CD14-positive monocyte (primary cell): Measurements from ENCODE around the gene RNF10. TPM values are rescaled to one million over a fixed set of nuclear protein-coding genes. Genes with fewer than 3 reads are reported as not detected.

ENCODE experiments used
- DNase-seq, 3 donors: peaks; one replicate each; pipeline ENCODE4 v3.0.0-alpha.2; 2011 to 2022
- H2AFZ ChIP-seq: 2 replicates; pipeline ENCODE4 v1.6.0; 2012; ENCODE audit warnings: mild to moderate bottlenecking, low read depth, low read length, inconsistent platforms; ENCODE audit not compliant: insufficient read depth, poor library complexity, severe bottlenecking
- H3K27ac ChIP-seq, 2 donors: 1 replicate in 1 of 2; 2 replicates in 1 of 2; pipeline ENCODE4 v1.5.1; 2012 to 2013; ENCODE audit warnings: low read length in 2 of 2, control low read depth in 1 of 2, inconsistent platforms in 1 of 2, low read depth in 1 of 2, mild to moderate bottlenecking in 1 of 2
- H3K27me3 ChIP-seq, 2 donors: one replicate each; pipeline versions ENCODE4 v1.6.0 to v1.6.1; 2011 to 2013; ENCODE audit warnings: low read length in 2 of 2; ENCODE audit not compliant: control insufficient read depth in 2 of 2, insufficient read depth in 2 of 2
- H3K36me3 ChIP-seq, 2 donors: replicated peaks in 1 of 2; 1 replicate in 1 of 2; 2 replicates in 1 of 2; pipeline versions ENCODE4 v1.5.1 to v1.6.1; 2012 to 2013; ENCODE audit warnings: low read length in 2 of 2, control low read depth in 1 of 2, inconsistent platforms in 1 of 2, mild to moderate bottlenecking in 1 of 2; ENCODE audit not compliant: insufficient read depth in 2 of 2, control insufficient read depth in 1 of 2
- H3K4me1 ChIP-seq, 2 donors: 1 replicate in 1 of 2; 2 replicates in 1 of 2; pipeline versions ENCODE4 v1.5.1 to v1.6.1; 2012 to 2013; ENCODE audit warnings: low read length in 2 of 2, control low read depth in 1 of 2, inconsistent platforms in 1 of 2, mild to moderate bottlenecking in 1 of 2, moderate library complexity in 1 of 2; ENCODE audit not compliant: insufficient read depth in 2 of 2, control insufficient read depth in 1 of 2
- H3K4me2 ChIP-seq: replicated peaks from 2 replicates; pipeline ENCODE3; 2012; ENCODE audit warnings: low read length, moderate library complexity, mild to moderate bottlenecking; ENCODE audit not compliant: poor library complexity, severe bottlenecking; ENCODE audit errors: extremely low read depth
- H3K4me3 ChIP-seq, 3 experiments: fragments of 200-600 bp in 1 of 3; sonication (generic) in 1 of 3; replicated peaks in 1 of 3; 1 replicate in 2 of 3; 2 replicates in 1 of 3; pipeline ENCODE4 v1.5.1; 2011 to 2013; ENCODE audit warnings: low read length in 3 of 3, mild to moderate bottlenecking in 3 of 3, control low read depth in 2 of 3, low read depth in 2 of 3, inconsistent platforms in 1 of 3, moderate library complexity in 1 of 3
- H3K79me2 ChIP-seq: 2 replicates; pipeline ENCODE4 v1.6.0; 2012; ENCODE audit warnings: mild to moderate bottlenecking, control low read depth, inconsistent platforms, low read length, moderate library complexity; ENCODE audit not compliant: insufficient read depth
- H3K9ac ChIP-seq: 2 replicates; pipeline ENCODE4 v1.6.0; 2017; ENCODE audit warnings: low read length, mild to moderate bottlenecking; ENCODE audit not compliant: insufficient read depth, poor library complexity, severe bottlenecking
- H3K9me3 ChIP-seq, 2 donors: replicated peaks in 1 of 2; 1 replicate in 1 of 2; 2 replicates in 1 of 2; pipeline versions ENCODE4 v1.5.1 to v1.6.1; 2012 to 2013; ENCODE audit warnings: low read length in 2 of 2, control low read depth in 1 of 2; ENCODE audit not compliant: control insufficient read depth in 1 of 2, insufficient read depth in 1 of 2
- H4K20me1 ChIP-seq: 2 replicates; pipeline ENCODE4 v1.6.0; 2012; ENCODE audit warnings: mild to moderate bottlenecking, low read length, control low read depth, moderate library complexity; ENCODE audit not compliant: insufficient read depth
- H3K27ac Mint-ChIP-seq, 7 donors: one replicate each; pipeline ENCODE4 v1.8.0; 2020; ENCODE audit warnings: mild to moderate bottlenecking in 7 of 7, mixed read lengths in 7 of 7, moderate library complexity in 6 of 7, inconsistent platforms in 2 of 7
- H3K27me3 Mint-ChIP-seq, 3 donors: one replicate each; pipeline ENCODE4 v1.8.0; 2021 to 2022; ENCODE audit warnings: low read depth in 3 of 3, mild to moderate bottlenecking in 3 of 3, mixed read lengths in 3 of 3, moderate library complexity in 3 of 3, inconsistent platforms in 1 of 3
- H3K36me3 Mint-ChIP-seq, 2 donors: one replicate each; pipeline ENCODE4 v1.8.0; 2020; ENCODE audit warnings: mixed read lengths in 2 of 2, inconsistent platforms in 1 of 2, mild to moderate bottlenecking in 1 of 2
- H3K4me1 Mint-ChIP-seq: one replicate; pipeline ENCODE4 v1.8.0; 2020; ENCODE audit warnings: mild to moderate bottlenecking, mixed read lengths
- H3K4me3 Mint-ChIP-seq, 2 donors: one replicate each; pipeline ENCODE4 v1.8.0; 2020; ENCODE audit warnings: mild to moderate bottlenecking in 2 of 2, mixed read lengths in 2 of 2, moderate library complexity in 1 of 2
- H3K9me3 Mint-ChIP-seq, 7 donors: one replicate each; pipeline ENCODE4 v1.8.0; 2020 to 2022; ENCODE audit warnings: mixed read lengths in 7 of 7, mild to moderate bottlenecking in 6 of 7, moderate library complexity in 6 of 7, inconsistent platforms in 2 of 7
- CTCF ChIP-seq: fragments of 200-600 bp; IDR thresholded peaks from one replicate; pipeline ENCODE4 v1.8.0; 2022; ENCODE audit warnings: antibody characterized with exemption, mild to moderate bottlenecking
- WGBS: methylation state at CpG from one replicate; pipeline ENCODE4 v1.1.5; 2013; ENCODE audit warnings: missing lambda C conversion rate; ENCODE audit not compliant: insufficient coverage; 5-methylcytosine and 5-hydroxymethylcytosine counted together
- intact Hi-C, 2 donors: fragments of 100-400 bp; cut with micrococcal nuclease; formaldehyde crosslinking; loops; one replicate each; pipeline versions ENCODE4 v1.15.0 to v1.15.1; 2023
- polyA plus RNA-seq, 3 donors: library from polyadenylated mRNA; depleted of rRNA in 1 of 3; unstranded in 2 of 3; stranded (reverse) in 1 of 3; fragments of 300-500 nt in 2 of 3; fragments of >200 nt in 1 of 3; fragmentation: Illumina TruSeq in 2 of 3; gene quantifications; 1 replicate in 2 of 3; 2 replicates in 1 of 3; pipeline ENCODE4 v1.2.3, GENCODE V29; 2012 to 2021
- small RNA-seq: library from RNA; depleted of rRNA; stranded (forward); fragments of <200 nt; gene quantifications from one replicate; pipeline ENCODE3, GENCODE V24; 2012; ENCODE audit warnings: low read depth; ENCODE audit not compliant: insufficient read length

RNF10 gene
- polyA plus RNA-seq, 3 donors = 62.4 to 178 (median 106) TPM

GRCh38 chr12:120625557-120626419, 91.6 kb downstream of the RNF10 start:
- Histone ChIP-seq H3K4me1 (no peaks in the 10 kb centered on the region), H2AFZ (no peak overlapping the region), H3K9ac (no peak overlapping the region), H3K4me3 (no peak overlapping the region), H3K36me3 (no peaks in the 10 kb centered on the region), H4K20me1 (no peaks in the 10 kb centered on the region), H3K27ac (no peak overlapping the region), H3K9me3 (no peaks in the 10 kb centered on the region), H3K79me2 (no peaks in the 10 kb centered on the region), H3K27me3 (no peaks in the 10 kb centered on the region), H3K4me2 (no peak overlapping the region)
- no peak overlapping the region for H3K27ac Mint-ChIP-seq
- peaks cover 9% of the 10 kb centered on the region for H3K4me1 Mint-ChIP-seq
- 89% methylated on average over 22 of the region's 26 CpGs for WGBS
- intact Hi-C loops = no loop called here
- H3K4me3 Mint-ChIP-seq = no peak overlapping the region
- TF ChIP-seq CTCF = no peak
- H3K27me3 Mint-ChIP-seq = peaks cover 3 to 4% (median 4%) of the 10 kb centered on the region in 3 donors
- no peak for DNase-seq
- no peaks in the 10 kb centered on the region for H3K36me3 Mint-ChIP-seq
- H3K9me3 Mint-ChIP-seq = no peaks in the 10 kb centered on the region

Small RNA genes lying within 50 kb of the gene (small RNA-seq; reads per million reads assigned to genes)
- not detected for gene RF00019

Other genes with a start within 250 kb of the RNF10 start
- gene RNU4-2, start 242.5 kb upstream of the RNF10 start, polyA plus RNA-seq = 10 to 100 TPM in 1 of 3 donors, not detected in 2; 52.3 TPM
- not detected for gene RNU4-1, start 241.1 kb upstream of the RNF10 start, polyA plus RNA-seq
- under 1 TPM; 0.30 to 0.72 (median 0.53) TPM for gene SIRT4, start 232.0 kb upstream of the RNF10 start, polyA plus RNA-seq
- not detected for gene PLA2G1B, start 206.6 kb upstream of the RNF10 start, polyA plus RNA-seq
- not detected for gene MSI1, start 165.2 kb upstream of the RNF10 start, polyA plus RNA-seq
- 100 to 1,000 TPM; 345 to 924 (median 901) TPM for gene COX6A1, start 96.2 kb upstream of the RNF10 start, polyA plus RNA-seq
- 10 to 100 TPM; 11.3 to 61.9 (median 57.0) TPM for gene TRIAP1, start 88.0 kb upstream of the RNF10 start, polyA plus RNA-seq
- 10 to 100 TPM; 10.7 to 13.8 (median 11.3) TPM for gene GATC, start 87.9 kb upstream of the RNF10 start, polyA plus RNA-seq
- gene SRSF9, start 64.6 kb upstream of the RNF10 start, polyA plus RNA-seq = 100 to 1,000 TPM; 127 to 218 (median 200) TPM
- gene DYNLL1, start 38.2 kb upstream of the RNF10 start, polyA plus RNA-seq = 100 to 1,000 TPM; 184 to 504 (median 486) TPM
- 10 to 100 TPM in 2 of 3 donors, 1 to 10 TPM in 1; 9.3 to 38.9 (median 30.6) TPM for gene COQ5, start 5.2 kb upstream of the RNF10 start, polyA plus RNA-seq
- 10 to 100 TPM; 57.2 to 78.7 (median 61.2) TPM for gene POP5, start 47.0 kb downstream of the RNF10 start, polyA plus RNA-seq
- gene CABP1, start 106.3 kb downstream of the RNF10 start, polyA plus RNA-seq = under 1 TPM in 2 of 3 donors, not detected in 1; 0.19 to 0.43 TPM
- 10 to 100 TPM; 10.9 to 79.5 (median 65.3) TPM for gene MLEC, start 152.8 kb downstream of the RNF10 start, polyA plus RNA-seq
- gene UNC119B, start 176.1 kb downstream of the RNF10 start, polyA plus RNA-seq = 1 to 10 TPM; 1.1 to 9.1 (median 2.1) TPM
- 10 to 100 TPM in 2 of 3 donors, 1 to 10 TPM in 1; 9.2 to 25.1 (median 18.2) TPM for gene ACADS, start 191.5 kb downstream of the RNF10 start, polyA plus RNA-seq